Measurements from ENCODE around the gene ARRDC4. TPM values are rescaled to one million over a fixed set of nuclear protein-coding genes. Genes with fewer than 3 reads are reported as not detected.

ARRDC4 gene
- total RNA-seq, 1 experiment from 2014 or later: 8.7 TPM

- Mint-ChIP-seq H3K4me3 (no peak overlapping the region), H3K36me3 (ENCODE audit: insufficient read depth in 1 of 3, low read depth in 3 of 3) (no peaks in the 10 kb centered on the region; a peak in 1 of 7 replicates), H3K9me3 (no peaks in the 10 kb centered on the region), H3K27me3 (ENCODE audit: low read depth) (no peaks in the 10 kb centered on the region), H3K4me1 (peaks cover 0 to 3% of the 10 kb centered on the region in 2 experiments; a peak in 3 of 4 replicates), H3K27ac (no peak overlapping the region)
- Histone ChIP-seq H3K79me1 (ENCODE audit: insufficient read depth, low read depth, low read length, poor library complexity, severe bottlenecking) (no peaks in the 10 kb centered on the region), H3K9me3 (ENCODE audit: control insufficient read depth, low read depth, low read length) (no peaks in the 10 kb centered on the region), H3K9ac (ENCODE audit: extremely low read depth, insufficient read length, low read length) (no peak overlapping the region), H2BK5ac (ENCODE audit: insufficient read length, low read length) (no peak overlapping the region), H2BK120ac (ENCODE audit: low read depth, low read length, poor library complexity, severe bottlenecking) (no peak overlapping the region), H3K4ac (ENCODE audit: low read depth, low read length) (no peak overlapping the region), H3K18ac (ENCODE audit: insufficient read length, low read depth, low read length) (no peak overlapping the region), H3T11ph (ENCODE audit: low read length) (no peak overlapping the region), H3K79me2 (ENCODE audit: insufficient read depth, low read length) (no peaks in the 10 kb centered on the region), H2BK20ac (ENCODE audit: low read depth, low read length, poor library complexity, severe bottlenecking) (no peak overlapping the region), H3K4me2 (ENCODE audit: insufficient read depth, insufficient read length, low read length) (no peak overlapping the region), H2AK5ac (ENCODE audit: insufficient read length, low read length) (no peak overlapping the region), H3K14ac (ENCODE audit: insufficient read depth, low read length) (no peak overlapping the region), H4K20me1 (ENCODE audit: control insufficient read depth, insufficient read depth, insufficient read length) (peaks cover 2% of the 10 kb centered on the region), H3K23me2 (ENCODE audit: insufficient read length, low read depth, low read length, poor library complexity, severe bottlenecking) (no peaks in the 10 kb centered on the region), H2AFZ (ENCODE audit: low read length) (no peak overlapping the region), H2BK12ac (ENCODE audit: insufficient read length, low read depth, low read length) (no peak overlapping the region), H3K27ac (ENCODE audit: insufficient read length, low read depth, low read length) (no peak overlapping the region), H4K91ac (ENCODE audit: insufficient read length, low read depth, low read length) (no peak overlapping the region), H3K4me1 (ENCODE audit: insufficient read depth, low read length) (no peaks in the 10 kb centered on the region), H2BK15ac (ENCODE audit: low read depth, low read length) (no peak overlapping the region), H4K5ac (ENCODE audit: insufficient read length, low read depth, low read length) (no peak overlapping the region), H3K27me3 (ENCODE audit: insufficient read depth, low read length) (no peaks in the 10 kb centered on the region), H4K8ac (replicated peaks; ENCODE audit: insufficient read length, low read depth, low read length) (no peak overlapping the region), H3K56ac (ENCODE audit: insufficient read length, low read depth, low read length) (no peak overlapping the region), H3K23ac (ENCODE audit: insufficient read length, low read depth, low read length) (no peak overlapping the region)
- DNase-seq: no peak
- TF ChIP-seq, protein P1, sequence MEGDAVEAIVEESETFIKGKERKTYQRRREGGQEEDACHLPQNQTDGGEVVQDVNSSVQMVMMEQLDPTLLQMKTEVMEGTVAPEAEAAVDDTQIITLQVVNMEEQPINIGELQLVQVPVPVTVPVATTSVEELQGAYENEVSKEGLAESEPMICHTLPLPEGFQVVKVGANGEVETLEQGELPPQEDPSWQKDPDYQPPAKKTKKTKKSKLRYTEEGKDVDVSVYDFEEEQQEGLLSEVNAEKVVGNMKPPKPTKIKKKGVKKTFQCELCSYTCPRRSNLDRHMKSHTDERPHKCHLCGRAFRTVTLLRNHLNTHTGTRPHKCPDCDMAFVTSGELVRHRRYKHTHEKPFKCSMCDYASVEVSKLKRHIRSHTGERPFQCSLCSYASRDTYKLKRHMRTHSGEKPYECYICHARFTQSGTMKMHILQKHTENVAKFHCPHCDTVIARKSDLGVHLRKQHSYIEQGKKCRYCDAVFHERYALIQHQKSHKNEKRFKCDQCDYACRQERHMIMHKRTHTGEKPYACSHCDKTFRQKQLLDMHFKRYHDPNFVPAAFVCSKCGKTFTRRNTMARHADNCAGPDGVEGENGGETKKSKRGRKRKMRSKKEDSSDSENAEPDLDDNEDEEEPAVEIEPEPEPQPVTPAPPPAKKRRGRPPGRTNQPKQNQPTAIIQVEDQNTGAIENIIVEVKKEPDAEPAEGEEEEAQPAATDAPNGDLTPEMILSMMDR (conservative IDR thresholded peaks at IDR 0.05): no peak
- WGBS (ENCODE audit: extremely low coverage, insufficient read length, low lambda C conversion rate): 100% methylated on average over 6 of the region's 10 CpGs
Observed at GRCh38 chr15:98001663-98002194, 41.2 kb downstream of the ARRDC4 start.
